Measurements from ENCODE around the gene IRF9.

DNA sequence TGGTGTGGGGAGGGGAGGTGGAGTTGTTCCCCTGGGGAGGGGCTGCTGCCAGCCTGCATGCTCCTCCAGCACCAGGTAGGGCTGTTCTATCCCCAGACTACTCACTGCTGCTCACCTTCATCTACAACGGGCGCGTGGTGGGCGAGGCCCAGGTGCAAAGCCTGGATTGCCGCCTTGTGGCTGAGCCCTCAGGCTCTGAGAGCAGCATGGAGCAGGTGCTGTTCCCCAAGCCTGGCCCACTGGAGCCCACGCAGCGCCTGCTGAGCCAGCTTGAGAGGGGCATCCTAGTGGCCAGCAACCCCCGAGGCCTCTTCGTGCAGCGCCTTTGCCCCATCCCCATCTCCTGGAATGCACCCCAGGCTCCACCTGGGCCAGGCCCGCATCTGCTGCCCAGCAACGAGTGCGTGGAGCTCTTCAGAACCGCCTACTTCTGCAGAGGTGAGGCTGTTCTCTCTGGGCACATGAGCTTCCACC is 3.5 kb downstream of the IRF9 start:
- TF ChIP-seq, protein P1, sequence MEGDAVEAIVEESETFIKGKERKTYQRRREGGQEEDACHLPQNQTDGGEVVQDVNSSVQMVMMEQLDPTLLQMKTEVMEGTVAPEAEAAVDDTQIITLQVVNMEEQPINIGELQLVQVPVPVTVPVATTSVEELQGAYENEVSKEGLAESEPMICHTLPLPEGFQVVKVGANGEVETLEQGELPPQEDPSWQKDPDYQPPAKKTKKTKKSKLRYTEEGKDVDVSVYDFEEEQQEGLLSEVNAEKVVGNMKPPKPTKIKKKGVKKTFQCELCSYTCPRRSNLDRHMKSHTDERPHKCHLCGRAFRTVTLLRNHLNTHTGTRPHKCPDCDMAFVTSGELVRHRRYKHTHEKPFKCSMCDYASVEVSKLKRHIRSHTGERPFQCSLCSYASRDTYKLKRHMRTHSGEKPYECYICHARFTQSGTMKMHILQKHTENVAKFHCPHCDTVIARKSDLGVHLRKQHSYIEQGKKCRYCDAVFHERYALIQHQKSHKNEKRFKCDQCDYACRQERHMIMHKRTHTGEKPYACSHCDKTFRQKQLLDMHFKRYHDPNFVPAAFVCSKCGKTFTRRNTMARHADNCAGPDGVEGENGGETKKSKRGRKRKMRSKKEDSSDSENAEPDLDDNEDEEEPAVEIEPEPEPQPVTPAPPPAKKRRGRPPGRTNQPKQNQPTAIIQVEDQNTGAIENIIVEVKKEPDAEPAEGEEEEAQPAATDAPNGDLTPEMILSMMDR (IDR thresholded peaks at IDR 0.05) = no peak
- no peak for TF ChIP-seq EP300 (IDR thresholded peaks at IDR 0.05)
